Fibroblast of pulmonary artery (primary cell): ENCODE results near the gene SLC25A21.
"Not testable (repeated sequence)": the region's sequence is repeated elsewhere in the genome, so short reads cannot be mapped to it uniquely, and the experiment has no call there.

Experiments
- DNase-seq: peaks from one replicate; pipeline ENCODE4 v3.0.0-alpha.2; 2010; ENCODE audit warnings: low read depth
- H3K4me3 ChIP-seq: replicated peaks from 2 replicates; pipeline ENCODE4 v1.5.1; 2011; ENCODE audit warnings: low read depth, mild to moderate bottlenecking, control low read depth, low read length, moderate library complexity
- TF ChIP-seq, protein P1 (sequence below): IDR thresholded peaks from 2 replicates; pipeline ENCODE4 v1.5.1; 2011; ENCODE audit warnings: mild to moderate bottlenecking, control low read depth, low read length, inconsistent platforms; ENCODE audit errors: missing control alignments

Gene SLC25A21

GRCh38 chr14:37196604-37197420 is 24.4 kb upstream of the SLC25A21 start:
- H3K4me3 ChIP-seq: peak overlapping the region; percentile 80
- TF ChIP-seq, protein P1, sequence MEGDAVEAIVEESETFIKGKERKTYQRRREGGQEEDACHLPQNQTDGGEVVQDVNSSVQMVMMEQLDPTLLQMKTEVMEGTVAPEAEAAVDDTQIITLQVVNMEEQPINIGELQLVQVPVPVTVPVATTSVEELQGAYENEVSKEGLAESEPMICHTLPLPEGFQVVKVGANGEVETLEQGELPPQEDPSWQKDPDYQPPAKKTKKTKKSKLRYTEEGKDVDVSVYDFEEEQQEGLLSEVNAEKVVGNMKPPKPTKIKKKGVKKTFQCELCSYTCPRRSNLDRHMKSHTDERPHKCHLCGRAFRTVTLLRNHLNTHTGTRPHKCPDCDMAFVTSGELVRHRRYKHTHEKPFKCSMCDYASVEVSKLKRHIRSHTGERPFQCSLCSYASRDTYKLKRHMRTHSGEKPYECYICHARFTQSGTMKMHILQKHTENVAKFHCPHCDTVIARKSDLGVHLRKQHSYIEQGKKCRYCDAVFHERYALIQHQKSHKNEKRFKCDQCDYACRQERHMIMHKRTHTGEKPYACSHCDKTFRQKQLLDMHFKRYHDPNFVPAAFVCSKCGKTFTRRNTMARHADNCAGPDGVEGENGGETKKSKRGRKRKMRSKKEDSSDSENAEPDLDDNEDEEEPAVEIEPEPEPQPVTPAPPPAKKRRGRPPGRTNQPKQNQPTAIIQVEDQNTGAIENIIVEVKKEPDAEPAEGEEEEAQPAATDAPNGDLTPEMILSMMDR: no peak
- DNase-seq: no peak

GRCh38 chr14:37195327-37195726 is 22.9 kb upstream of the SLC25A21 start:
- peak; percentile 35 for DNase-seq
- TF ChIP-seq, protein P1: no peak
- no peak overlapping the region for H3K4me3 ChIP-seq

DNA sequence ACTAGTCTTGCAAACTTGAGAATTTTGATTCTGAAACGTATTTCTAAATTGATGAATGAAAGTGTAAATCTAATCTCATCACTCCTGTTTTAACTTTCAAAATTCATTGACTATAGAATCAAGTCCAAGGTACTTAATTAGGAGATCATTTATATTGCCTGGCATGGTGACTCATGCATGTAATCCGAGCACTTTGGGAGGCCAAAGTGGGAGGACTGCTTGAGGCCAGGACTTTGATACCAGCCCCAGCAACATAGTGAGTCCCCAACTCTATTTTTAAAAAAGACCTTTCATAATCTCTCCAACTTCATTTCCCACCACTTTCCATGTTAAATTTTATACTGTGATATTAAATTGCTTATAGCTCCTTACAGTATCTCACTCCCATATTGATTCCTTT is 22.3 kb upstream of the SLC25A21 start:
- no peak overlapping the region for H3K4me3 ChIP-seq
- TF ChIP-seq, protein P1: no peak
- DNase-seq: no peak

- not testable (repeated sequence) for DNase-seq, H3K4me3 ChIP-seq
Measured at GRCh38 chr14:37189733-37190132, 17.3 kb upstream of the SLC25A21 start.

DNA sequence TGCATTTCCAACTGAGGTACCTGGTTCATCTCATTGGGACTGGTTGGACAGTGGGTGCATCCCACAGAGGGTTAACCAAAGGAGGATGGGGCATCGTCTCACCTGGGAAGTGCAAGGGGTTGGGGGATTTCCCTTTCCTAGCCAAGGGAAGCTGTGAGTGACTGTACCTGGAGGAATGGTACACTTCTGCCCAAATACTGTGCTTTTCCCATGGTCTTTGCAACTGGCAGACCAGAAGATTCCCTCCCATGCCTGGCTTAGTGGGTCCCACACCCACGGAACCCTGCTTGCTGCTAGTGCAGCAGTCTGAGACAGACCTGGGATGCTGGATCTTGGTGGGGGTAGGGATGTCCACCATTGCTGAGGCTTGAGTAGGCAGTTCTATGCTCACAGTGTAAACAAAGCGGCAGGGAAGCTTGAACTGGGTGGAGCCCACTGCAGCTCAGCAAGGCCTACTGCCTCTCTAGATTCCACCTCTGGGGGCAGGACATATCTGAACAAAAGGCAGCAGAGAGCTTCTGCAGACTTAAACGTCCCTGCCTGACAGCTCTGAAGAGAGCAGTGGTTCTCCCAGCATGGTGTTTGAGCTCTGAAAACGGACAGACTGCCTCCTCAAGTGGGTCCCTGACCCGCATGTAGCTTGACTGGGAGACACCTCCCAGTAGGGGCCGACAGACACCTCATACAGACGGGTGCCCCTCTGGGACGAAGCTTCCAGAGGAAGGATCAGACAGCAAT is 15.6 kb upstream of the SLC25A21 start:
- DNase-seq, H3K4me3 ChIP-seq: not testable (repeated sequence)

GRCh38 chr14:37187294-37187693 is 14.9 kb upstream of the SLC25A21 start:
- H3K4me3 ChIP-seq: no peak overlapping the region
- no peak for DNase-seq
- TF ChIP-seq, protein P1: no peak

DNA sequence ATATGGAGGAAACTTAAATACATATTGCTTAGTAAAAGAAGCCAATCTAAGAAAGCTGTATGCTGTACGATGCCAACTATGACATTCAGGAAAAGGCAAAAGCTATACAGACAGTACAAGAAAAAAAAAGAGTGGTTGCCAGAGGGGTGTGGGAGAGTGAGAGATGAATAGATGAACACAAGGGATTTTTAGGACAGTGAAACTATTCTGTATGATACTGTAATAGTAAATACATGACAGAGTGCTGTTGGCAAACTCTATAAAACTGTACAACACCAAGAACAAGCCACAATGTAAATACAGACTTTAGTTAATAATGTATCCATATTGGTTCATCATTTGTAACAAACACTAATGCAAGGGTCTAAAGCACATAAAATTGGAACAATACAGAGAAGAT is 14.5 kb upstream of the SLC25A21 start:
- TF ChIP-seq, protein P1: no peak
- no peak overlapping the region for H3K4me3 ChIP-seq
- DNase-seq: no peak

DNA sequence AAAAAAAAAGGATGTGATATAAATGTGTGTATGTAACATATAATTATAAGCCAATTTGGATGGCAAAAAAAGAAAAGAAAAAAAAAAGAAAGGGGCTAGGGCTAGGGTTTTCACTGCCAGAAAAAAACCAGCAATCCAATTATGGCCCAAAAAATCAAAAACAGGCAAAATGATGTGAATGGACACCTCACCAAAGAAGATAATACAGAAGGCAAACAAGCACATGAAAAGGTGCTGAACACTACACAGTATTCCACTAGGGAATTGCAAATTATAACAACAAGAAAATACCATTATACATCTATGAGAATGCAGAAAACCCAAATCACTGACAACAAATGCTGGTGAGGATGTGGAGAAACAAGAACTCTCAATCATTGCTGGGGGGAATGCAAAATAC is 13.3 kb upstream of the SLC25A21 start:
- no peak overlapping the region for H3K4me3 ChIP-seq
- TF ChIP-seq, protein P1: no peak
- no peak for DNase-seq

DNA sequence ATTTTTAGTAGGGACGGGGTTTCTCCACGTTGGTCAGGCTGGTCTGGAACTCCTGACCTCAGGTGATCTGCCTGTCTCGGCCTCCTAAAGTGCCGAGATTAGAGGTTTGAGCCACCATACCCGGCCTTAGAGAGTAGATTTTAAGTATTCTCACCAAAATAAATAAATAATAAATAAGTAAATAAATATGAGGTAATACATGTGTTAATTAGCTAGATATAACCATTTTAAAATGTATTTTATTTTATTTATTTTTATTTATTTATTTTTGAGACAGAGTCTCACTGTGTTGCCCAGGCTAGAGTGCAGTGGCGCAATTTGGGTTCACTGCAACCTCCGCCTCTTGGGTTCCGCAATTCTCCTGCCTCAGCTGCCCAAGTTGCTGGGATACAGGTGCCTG is 12.1 kb upstream of the SLC25A21 start:
- DNase-seq: not testable (repeated sequence)

More for the DNA sequence above, 12.1 kb upstream of the SLC25A21 start:
- H3K4me3 ChIP-seq: not testable (repeated sequence)
